ENCODE measurements around the gene EDA.

GRCh38 chrX:69900491-69900890 is 284.6 kb downstream of the EDA start:
- TF ChIP-seq, protein P1, sequence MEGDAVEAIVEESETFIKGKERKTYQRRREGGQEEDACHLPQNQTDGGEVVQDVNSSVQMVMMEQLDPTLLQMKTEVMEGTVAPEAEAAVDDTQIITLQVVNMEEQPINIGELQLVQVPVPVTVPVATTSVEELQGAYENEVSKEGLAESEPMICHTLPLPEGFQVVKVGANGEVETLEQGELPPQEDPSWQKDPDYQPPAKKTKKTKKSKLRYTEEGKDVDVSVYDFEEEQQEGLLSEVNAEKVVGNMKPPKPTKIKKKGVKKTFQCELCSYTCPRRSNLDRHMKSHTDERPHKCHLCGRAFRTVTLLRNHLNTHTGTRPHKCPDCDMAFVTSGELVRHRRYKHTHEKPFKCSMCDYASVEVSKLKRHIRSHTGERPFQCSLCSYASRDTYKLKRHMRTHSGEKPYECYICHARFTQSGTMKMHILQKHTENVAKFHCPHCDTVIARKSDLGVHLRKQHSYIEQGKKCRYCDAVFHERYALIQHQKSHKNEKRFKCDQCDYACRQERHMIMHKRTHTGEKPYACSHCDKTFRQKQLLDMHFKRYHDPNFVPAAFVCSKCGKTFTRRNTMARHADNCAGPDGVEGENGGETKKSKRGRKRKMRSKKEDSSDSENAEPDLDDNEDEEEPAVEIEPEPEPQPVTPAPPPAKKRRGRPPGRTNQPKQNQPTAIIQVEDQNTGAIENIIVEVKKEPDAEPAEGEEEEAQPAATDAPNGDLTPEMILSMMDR (IDR thresholded peaks at IDR 0.05), result no peak
- no peak for TF ChIP-seq POLR2A (IDR thresholded peaks at IDR 0.05)

Measured in thyroid gland (tissue), 4 donors.